ENCODE data around the gene TUFT1. TPM values are rescaled to one million over a fixed set of nuclear protein-coding genes. Genes with fewer than 3 reads are reported as not detected.

Gene TUFT1
- total and polyA plus RNA-seq, 2 of the 4 experiments (the other 2 are of a cell fraction): 21.2 to 30.3 TPM

DNA sequence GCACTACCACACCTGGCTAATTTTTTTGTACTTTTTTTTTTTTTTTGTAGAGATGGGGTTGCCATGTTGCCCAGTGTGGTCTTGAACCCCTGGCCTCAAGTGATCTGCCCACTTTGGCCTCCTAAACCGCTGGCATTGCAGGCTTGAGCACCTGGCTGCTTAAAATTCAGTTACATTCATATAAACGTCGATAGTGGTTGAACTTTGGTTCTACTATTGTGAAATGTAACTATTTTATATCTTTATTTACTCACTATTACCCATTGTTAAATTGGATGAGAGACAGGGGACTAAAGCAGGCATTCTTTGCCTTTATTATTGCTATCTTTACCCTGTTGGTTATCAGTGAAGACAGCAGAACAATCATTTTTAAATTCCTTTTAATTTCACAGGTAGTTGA, 77.9 kb downstream of the TUFT1 start:
- Histone ChIP-seq H4K91ac (ENCODE audit: insufficient read depth, low read depth, low read length) (no peak overlapping the region), H3K27me3 (ENCODE audit: control insufficient read depth, insufficient read depth, low read length) (no peaks in the 10 kb centered on the region), H4K8ac (ENCODE audit: low read depth in 2 of 2, low read length in 2 of 2) (no peak overlapping the region), H2BK120ac (ENCODE audit: low read depth, low read length) (no peak overlapping the region), H3K56ac (ENCODE audit: extremely low read depth, insufficient read depth, low read length) (no peak overlapping the region), H2BK5ac (ENCODE audit: low read depth, low read length, poor library complexity, severe bottlenecking) (no peak overlapping the region), H2AK5ac (ENCODE audit: low read depth, low read length) (no peak overlapping the region), H3K27ac (ENCODE audit: insufficient read depth, low read length) (no peak overlapping the region), H3K4me2 (ENCODE audit: low read depth, low read length) (no peak overlapping the region), H3K79me1 (ENCODE audit: low read depth in 1 of 2, low read length in 2 of 2) (peaks cover 23 to 79% of the 10 kb centered on the region in 2 experiments), H3K23ac (ENCODE audit: low read depth, low read length) (no peak overlapping the region), H3K18ac (ENCODE audit: low read depth, low read length) (no peak overlapping the region), H3K4me1 (ENCODE audit: control insufficient read depth, insufficient read depth, low read length) (peaks cover 15% of the 10 kb centered on the region), H4K20me1 (ENCODE audit: insufficient read depth, low read length) (peaks cover 20% of the 10 kb centered on the region), H2AFZ (replicated peaks; ENCODE audit: low read length, poor library complexity) (no peak overlapping the region), H3K4ac (ENCODE audit: low read depth, low read length) (no peak overlapping the region), H2BK15ac (ENCODE audit: low read depth, low read length) (no peak overlapping the region), H4K5ac (ENCODE audit: low read depth, low read length) (no peak overlapping the region), H3K9me3 (ENCODE audit: control insufficient read depth, insufficient read depth, low read length) (no peaks in the 10 kb centered on the region), H3K9me1 (ENCODE audit: insufficient read depth, low read length) (peaks cover 10% of the 10 kb centered on the region; the same call in 1 of the 2 replicates), H2AK9ac (replicated peaks; ENCODE audit: low read depth, low read length, poor library complexity) (no peak overlapping the region), H2BK20ac (ENCODE audit: low read depth, low read length) (no peak overlapping the region), H3K9ac (ENCODE audit: low read depth, low read length) (no peak overlapping the region), H3K36me3 (ENCODE audit: control insufficient read depth, insufficient read depth, low read length) (no peaks in the 10 kb centered on the region), H3K4me3 (ENCODE audit: insufficient read depth, low read depth, low read length) (no peak overlapping the region), H3K14ac (replicated peaks; ENCODE audit: low read depth, low read length) (no peak overlapping the region)
- DNase-seq (no peak), ATAC-seq (ENCODE audit: low read depth) (no peak)
- intact Hi-C loops (cut with micrococcal nuclease): no loop called here
- WGBS, 2 experiments (ENCODE audit: extremely low coverage in 2 of 2, insufficient read length in 1 of 2): no CpG with 5 or more reads among the region's 3 CpGs
- in situ Hi-C loops (cut with MboI; ENCODE audit: low sequenced_read_pairs): no loop called here
- dilution Hi-C loops (cut with HindIII; ENCODE audit: low sequenced_read_pairs, unreplicated experiment): no loop called here
- POLR2A ChIA-PET (ENCODE audit: unreplicated experiment): no interaction called here
- CTCF ChIA-PET: interaction anchor here (2.0 kb wide), 1 partner anchor 21 kb away, joined by 5 read pairs; no protein-coding TSS in a partner anchor
- BruUV-seq (replicated peaks): no TSS peak
- TF ChIP-seq CHD1 (IDR thresholded peaks at IDR 0.05; ENCODE audit: low read depth, low read length) (no peak), FOS (IDR thresholded peaks at IDR 0.05; ENCODE audit: low read depth, low read length) (no peak), POLR2A (IDR thresholded peaks at IDR 0.05; ENCODE audit: low read depth, low read length) (no peak), NFE2L2 (IDR thresholded peaks at IDR 0.05; ENCODE audit: low read depth, low read length) (no peak), RFX5 (IDR thresholded peaks at IDR 0.05; ENCODE audit: low read depth, low read length) (no peak), CEBPB (IDR thresholded peaks at IDR 0.05; ENCODE audit: low read depth, low read length) (no peak), SMC3 (IDR thresholded peaks at IDR 0.05; ENCODE audit: low read depth, low read length) (no peak)
- TF ChIP-seq, protein P1, sequence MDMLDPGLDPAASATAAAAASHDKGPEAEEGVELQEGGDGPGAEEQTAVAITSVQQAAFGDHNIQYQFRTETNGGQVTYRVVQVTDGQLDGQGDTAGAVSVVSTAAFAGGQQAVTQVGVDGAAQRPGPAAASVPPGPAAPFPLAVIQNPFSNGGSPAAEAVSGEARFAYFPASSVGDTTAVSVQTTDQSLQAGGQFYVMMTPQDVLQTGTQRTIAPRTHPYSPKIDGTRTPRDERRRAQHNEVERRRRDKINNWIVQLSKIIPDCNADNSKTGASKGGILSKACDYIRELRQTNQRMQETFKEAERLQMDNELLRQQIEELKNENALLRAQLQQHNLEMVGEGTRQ (IDR thresholded peaks at IDR 0.05; ENCODE audit: low read depth, low read length): no peak
